Ovary (tissue), 3 donors: ENCODE data around the gene RERE.

Source experiments
- CTCF ChIP-seq, 3 donors: fragments of 450-650 bp in 2 of 3; fragments of 200-600 bp in 1 of 3; IDR thresholded peaks; one replicate each; pipeline versions ENCODE4 v1.5.1 to v1.8.0; 2016 to 2022; ENCODE audit warnings: antibody characterized with exemption in 3 of 3, mild to moderate bottlenecking in 1 of 3
- POLR2A ChIP-seq: fragments of 450-650 bp; IDR thresholded peaks from one replicate; pipeline ENCODE4 v1.6.1; 2017; ENCODE audit warnings: antibody characterized with exemption, mild to moderate bottlenecking, moderate library complexity
- donor health status: DM: no; HTN: no; CAD: no.

DNA sequence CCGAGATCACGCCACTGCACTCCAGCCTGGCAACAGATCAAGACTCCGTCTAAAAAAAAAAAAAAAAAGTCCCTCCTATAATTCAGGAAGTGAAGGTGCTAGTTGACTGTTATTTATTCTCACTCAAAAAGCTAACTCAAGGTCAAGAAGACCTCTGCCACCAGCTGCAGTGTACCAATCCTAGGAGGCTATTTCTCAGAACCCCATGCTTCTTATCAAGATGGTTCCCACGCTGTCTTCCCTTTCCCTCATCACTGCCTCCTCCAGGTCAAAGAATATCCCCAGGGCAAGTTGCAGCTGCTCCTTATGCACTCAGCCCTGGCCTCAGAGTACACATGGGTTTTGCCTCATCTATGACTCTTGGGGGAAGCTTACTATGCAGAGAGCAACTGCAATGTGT lies 53.6 kb downstream of the RERE start:
- TF ChIP-seq POLR2A: no peak
- TF ChIP-seq CTCF (IDR thresholded peaks at IDR 0.05): no peak
